Renal cortex interstitium (tissue), 15 donors: ENCODE results near the gene RIPK3. TPM values are rescaled to one million over a fixed set of nuclear protein-coding genes. Genes with fewer than 3 reads are reported as not detected.
"Not testable (repeated sequence)": the region's sequence is repeated elsewhere in the genome, so short reads cannot be mapped to it uniquely, and the experiment has no call there.

Source experiments
- DNase-seq, 11 donors: peaks; one replicate each; pipeline ENCODE4 v3.0.0-alpha.2; 2013; ENCODE audit warnings: low read depth in 9 of 11, low spot score in 4 of 11; ENCODE audit errors: extremely low read depth in 1 of 11
- long read RNA-seq, 16 experiments: transcript quantifications; one replicate each; lab custom pipeline, GENCODE V29; 2026
- polyA plus RNA-seq, 3 donors: library from polyadenylated mRNA; unstranded; fragments of 120-200 nt; gene quantifications; one replicate each; pipeline ENCODE4 v1.2.1, GENCODE V29; 2013; ENCODE audit not compliant: insufficient read length in 3 of 3

Gene RIPK3
- polyA plus RNA-seq: 1 to 10 TPM; 2.5 to 4.5 (median 3.1) TPM
- long read RNA-seq, donor 1, partial matches to known transcripts: 0 of 1 reads
- long read RNA-seq, donor 1, other reads (novel, unspliced or antisense): 0 of 1 reads
- long read RNA-seq, donor 2, partial matches to known transcripts: 0 of 1 reads
- long read RNA-seq, donor 2, other reads (novel, unspliced or antisense): 0 of 1 reads
- long read RNA-seq, donor 3: 0 reads
- long read RNA-seq, donor 4: 0 reads
- long read RNA-seq, donor 5: 0 reads
- long read RNA-seq, donor 6: 0 reads
- long read RNA-seq, donor 7, partial matches to known transcripts: 0 of 1 reads
- long read RNA-seq, donor 7, other reads (novel, unspliced or antisense): 0 of 1 reads
- long read RNA-seq, donor 8: 0 reads
- long read RNA-seq, donor 9: 0 reads
- long read RNA-seq, donor 10: 0 reads
- long read RNA-seq, donor 11, partial matches to known transcripts: 0 of 1 reads
- long read RNA-seq, donor 11, other reads (novel, unspliced or antisense): 0 of 1 reads
- long read RNA-seq, donor 12: 0 reads
- long read RNA-seq, donor 13: 0 reads
- long read RNA-seq, donor 14, partial matches to known transcripts: 0 of 1 reads
- long read RNA-seq, donor 14, other reads (novel, unspliced or antisense): 0 of 1 reads
- long read RNA-seq, donor 15: 0 reads
- long read RNA-seq, donor 16, partial matches to known transcripts: 0 of 3 reads
- long read RNA-seq, donor 16, other reads (novel, unspliced or antisense): 0 of 3 reads

DNA sequence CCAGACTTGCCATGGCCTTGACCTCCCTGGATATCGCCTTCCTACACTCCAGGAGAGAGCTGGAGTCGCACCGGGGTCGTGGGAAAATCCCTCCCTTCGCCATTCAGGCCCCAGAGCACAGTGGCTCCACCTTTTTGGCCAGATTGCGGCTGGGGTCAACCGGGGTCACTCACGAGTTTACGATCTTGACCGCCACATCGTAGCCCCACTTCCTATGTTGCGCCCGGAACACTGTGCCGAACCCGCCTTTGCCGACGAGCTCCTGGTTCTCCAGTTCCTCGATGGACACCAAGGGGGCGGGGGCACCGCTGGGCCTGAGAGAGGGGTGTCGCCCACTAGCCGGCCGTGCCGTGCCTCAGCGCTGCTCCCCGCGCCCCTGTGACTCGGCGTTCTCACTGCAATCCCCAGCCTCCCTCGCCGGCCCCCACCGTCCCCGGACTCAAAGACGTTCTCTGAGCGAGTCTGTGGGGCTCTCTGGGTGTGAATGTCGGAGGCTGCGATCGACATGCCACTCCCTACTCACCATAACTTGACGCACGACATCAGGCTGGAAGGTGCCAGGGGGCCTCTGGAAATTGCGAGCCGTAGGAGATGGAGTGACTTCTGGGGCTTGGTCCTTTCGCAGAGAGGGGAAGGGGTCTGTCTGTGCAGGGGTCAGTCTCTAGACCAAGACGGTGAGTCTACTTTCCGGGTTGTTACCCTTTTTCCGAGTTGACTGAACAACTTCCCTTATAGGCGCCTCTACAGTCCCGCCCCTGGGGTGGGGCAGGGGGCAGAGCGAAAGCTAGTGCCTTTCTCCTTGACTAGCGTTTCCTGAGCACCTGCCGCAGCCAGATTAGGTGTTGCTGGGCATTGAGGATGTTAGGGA lies at the start of gene RIPK3:
Gene RIPK3 (minus strand): TSS at position 708 of the 868 bp plus-strand sequence. CDS start 165 bp downstream, at position 543.
- no peak for DNase-seq

DNA sequence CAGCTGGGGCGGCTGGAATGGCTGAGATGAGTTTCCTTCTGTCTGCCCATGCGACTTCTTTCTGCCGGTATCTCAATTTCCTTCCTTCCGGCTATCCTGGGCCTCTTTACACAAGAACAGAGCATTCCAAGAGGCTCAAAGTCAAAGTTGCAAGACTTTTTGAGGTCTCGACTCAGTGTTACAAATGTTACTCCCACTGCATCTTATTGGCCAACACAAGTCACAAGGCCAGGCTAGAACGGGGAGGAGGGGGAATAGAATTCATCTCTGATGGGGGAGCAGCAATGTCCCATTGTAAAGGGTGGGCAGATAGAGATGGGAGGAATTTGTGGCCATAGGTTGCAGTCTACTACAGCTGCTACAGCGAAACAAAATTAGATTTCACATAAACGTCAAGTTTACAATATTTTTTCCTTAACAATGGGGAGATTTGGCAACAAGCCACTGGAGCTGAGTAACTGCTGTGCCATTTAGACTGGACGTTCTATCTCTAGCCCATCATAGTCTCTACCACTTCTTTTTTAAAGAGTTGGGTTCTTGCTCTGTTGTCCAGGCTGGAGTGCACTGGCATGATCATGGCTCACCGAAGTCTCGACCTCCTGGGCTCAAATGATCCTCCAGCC lies 49.5 kb upstream of the RIPK3 start:
- DNase-seq: no peak

DNA sequence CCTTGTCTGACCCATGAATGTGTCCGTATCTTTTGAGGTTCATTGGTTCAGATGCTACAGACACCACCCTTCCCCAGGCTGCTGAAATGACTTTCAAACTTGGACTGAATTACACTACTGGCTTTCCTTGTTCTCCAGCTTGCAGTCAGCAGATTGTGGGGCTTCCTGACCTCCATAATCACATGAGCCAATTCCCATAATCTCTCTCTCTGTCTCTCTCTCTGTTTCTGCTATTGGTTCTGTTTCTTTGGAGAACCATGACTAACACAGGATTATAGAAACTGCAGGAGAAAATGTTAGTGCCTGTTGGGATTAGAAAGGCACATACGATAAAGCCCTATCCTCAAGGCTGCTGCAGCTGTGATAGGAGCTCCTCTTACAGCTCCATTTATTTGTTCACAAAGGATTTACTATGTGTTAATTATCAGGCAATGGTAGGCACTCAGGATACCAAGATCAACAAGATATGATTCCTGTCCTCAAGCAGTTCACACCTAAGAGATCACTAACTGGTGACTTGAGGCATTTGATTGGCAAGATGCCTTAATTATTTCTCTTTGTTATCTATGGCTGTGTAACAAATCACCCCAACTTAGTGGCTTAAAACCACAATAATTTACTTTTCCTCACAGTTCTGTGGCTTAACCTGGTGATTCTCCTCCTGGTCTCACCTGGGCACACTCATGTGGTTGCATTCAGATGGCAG lies 48.8 kb upstream of the RIPK3 start:
- no peak for DNase-seq

DNA sequence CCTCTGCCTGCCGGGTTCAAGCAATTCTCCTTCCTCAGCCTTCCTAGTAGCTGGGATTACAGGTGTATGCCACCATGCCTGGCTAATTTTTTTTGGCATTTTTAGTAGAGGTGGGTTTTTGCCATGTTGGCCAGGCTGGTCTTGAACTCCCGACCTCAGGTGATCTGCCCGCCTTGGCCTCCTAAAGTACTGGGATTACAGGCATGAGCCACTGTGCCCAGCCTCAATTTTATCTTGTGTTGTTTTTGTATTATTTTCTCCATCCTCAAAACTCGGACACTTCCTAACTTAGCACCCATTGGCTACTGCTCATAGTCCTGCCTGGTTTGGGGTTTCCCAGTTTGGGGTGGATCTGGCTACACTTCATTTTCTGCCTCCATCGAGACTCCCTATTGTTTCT lies 47.8 kb upstream of the RIPK3 start:
- DNase-seq: not testable (repeated sequence)

DNA sequence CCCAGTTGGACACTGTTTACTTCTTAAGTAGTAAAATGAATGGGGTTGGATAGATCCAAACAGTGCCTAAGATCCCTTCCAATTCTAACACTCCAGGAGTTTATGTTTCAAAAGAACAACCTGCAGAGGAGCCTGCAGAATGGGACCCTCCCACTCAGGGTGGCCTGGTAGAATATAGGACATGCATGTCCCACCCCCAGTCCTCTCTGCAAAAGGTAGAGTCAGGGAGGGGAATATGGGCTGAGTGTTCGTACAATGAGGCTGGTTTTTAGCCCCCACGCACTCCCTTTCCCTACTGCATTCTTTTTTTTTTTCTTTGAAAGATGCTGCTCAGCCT lies 47.2 kb upstream of the RIPK3 start:
- DNase-seq: no peak

DNA sequence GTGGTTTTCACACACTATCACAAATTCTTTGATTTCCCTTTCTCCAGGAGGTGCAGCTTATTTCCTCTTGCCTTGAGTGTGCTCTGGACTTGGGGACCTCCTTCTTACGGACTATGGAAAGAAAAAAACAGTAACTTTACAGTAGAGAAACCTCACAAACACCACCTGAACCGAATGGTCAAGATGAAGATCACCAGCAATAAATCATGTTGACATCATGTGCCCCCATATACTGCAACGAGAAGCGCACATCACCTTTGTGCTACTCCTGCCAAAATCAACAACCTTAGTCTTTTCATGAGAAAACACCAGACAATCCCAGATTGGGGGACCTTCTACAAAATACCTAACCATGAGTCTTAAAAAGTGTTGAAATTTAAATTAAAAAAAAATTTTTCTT lies 45.7 kb upstream of the RIPK3 start:
- DNase-seq: no peak

DNA sequence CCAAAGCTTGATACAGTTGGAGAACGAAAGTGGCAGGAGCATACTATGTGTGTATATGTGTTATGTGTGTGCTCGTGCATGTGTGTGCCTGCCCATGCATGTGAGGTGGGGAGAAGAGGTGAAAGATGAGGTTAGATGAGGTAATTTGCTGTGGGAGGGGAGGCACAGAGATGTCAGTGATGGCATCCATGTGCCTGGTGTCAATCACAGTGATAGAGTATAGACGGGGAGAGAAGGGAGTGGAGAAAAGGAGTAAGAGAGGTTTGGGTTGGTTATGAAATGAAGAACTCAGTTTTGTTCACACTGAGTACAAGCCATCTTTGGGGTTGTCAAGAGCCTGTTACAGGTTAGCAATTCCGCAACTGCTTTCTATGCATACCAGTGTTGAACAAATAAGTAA lies 44.4 kb upstream of the RIPK3 start:
- no peak for DNase-seq

DNA sequence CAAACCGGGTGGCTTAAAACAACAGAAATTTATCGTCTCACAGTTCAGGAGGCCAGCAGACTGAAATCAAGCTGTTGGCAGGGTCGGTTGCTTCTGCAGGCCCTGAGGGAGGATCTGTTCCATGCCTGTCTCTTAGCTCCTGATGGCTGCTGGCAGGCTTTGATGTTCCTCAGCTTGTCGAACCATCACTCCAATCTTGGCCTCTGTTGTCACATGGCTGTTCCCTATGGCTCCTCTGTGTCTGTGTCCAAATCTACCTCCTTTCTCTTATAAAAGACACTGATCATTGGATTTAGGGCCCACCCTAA lies 42.2 kb upstream of the RIPK3 start:
- DNase-seq: no peak

DNA sequence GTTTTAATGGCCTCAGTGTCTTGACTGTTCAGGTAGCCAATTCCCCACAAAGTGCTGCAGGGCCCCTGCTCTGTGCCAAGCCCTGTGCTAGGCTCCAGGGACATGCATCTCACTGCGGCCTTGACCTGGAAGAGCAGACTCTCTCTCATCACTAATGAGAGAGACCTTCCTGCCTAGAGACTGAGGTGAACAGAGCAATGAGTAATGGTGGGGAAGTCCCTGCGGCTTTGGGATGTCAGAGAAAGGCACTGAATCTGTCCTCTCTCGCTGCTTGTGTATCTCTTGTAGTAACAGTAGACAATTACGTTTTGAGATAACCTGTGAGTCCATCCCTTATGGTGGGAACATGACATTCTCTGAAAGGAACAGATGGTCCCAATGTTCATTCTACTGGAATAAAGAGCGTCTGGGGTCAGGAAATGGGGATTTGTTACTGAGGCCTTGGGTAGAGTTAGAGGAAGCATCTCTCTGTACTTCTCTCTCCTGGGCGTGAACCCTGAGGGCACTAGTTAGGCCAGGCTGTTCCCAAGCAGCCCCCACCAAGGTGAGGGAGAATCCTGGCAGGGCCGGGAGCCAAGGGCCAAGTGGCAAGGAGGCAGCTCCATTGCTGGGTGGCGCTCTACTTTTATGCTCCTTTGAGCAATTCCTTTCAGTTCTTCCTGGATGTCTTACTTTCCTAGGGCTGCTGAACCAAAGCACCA lies 41.7 kb upstream of the RIPK3 start:
- no peak for DNase-seq

DNA sequence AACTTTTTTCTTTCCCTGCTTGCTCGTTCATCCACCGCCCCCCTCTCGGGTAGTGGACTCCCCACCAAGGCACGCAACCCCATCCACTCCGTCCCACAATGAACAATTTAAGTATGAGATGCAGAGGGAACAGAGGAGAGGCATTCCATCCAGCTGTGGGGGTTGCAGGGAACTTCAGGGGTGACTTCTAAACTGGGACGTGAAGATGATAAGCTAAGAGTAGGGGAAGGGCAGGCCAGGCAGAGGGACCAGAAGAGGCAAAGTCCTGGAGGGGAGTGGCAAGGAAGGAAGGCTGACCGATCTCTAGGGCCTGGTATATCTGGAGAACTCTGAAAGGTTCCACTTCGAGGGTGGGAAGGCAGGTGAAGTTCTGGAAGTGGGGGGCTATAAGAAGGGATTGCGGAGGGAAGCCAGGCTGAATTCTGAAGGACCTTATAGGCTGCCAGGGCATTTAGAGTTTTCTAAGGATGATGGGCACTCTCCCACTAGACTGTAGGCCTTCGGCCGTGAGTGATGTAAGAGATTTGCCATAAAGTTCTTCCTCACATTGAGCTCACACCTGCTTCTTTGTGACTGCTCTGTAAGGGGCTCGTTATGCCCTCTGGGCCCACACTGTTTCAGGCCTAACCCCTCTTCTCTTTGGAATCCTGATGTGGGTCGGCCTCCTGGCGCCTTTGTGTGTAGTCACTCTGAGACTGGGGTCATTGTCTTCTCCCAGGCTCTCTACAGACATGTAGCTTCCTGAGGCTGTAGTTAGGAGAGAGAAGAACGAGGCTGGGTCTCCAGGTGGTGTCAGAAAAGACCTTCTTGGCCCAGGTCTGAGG lies 40.3 kb upstream of the RIPK3 start:
- DNase-seq: no peak

DNA sequence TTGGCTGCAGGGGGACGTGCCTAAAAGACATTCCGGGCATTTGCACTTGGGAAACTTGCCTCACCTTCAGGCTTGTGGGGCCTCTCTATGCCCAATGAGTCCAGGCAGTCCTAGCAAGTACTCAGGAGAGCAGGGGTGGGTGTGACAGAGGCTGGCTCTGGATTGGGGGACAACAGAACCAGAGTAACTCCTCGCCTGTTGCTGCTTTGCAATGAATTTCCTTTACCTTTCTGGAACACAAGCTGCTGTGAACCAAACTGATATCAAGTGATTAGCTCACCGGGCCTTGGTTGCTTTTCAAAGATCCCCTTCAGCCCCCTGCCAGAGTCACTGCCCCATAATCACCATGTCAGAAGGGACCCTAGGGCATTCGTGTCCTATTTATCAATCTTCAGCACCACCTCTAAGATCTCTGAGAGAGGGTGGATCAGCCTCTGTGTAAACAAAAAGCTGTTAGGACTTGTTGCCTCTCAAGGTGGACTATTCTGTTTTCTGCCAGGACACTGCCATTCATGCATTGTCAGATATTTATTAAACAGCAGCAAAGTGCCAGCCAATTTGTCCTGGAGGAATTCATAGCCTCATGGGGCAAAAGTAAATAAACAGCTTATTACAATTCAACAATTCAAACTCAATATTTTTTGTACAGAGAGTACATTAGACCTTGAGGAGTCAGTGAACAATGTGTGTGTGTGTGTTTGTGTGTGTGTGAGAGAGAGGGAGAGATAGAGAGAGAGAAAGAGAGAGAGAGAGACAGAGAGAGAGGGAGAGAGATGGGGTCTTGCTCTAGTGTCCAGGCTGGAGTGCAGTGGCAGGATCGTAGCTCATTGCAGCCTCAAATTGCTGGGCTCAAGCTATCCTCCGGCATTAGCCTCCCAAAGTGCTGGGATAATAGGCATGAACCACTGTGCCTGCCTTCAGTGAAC lies 39.5 kb upstream of the RIPK3 start:
- no peak for DNase-seq

DNA sequence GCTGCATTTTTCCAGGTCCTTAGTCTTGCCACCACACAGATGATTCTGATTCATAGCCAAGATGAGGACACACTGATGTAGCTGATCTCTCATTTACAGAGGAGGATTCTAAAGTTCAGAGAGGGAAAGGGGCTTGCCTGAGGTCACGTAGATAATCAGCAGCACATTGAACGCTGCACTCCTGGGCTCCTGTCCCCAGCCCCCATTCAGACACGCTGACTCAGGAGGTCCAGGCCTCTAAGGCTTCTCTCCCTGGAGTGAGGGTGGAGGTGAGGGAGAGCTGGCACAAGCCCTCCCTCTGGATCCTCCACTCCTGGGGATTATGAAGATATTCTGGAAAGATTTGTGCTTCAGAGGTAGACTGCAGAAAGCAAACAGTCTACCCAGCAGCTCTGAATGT lies 38.5 kb upstream of the RIPK3 start:
- no peak for DNase-seq

DNA sequence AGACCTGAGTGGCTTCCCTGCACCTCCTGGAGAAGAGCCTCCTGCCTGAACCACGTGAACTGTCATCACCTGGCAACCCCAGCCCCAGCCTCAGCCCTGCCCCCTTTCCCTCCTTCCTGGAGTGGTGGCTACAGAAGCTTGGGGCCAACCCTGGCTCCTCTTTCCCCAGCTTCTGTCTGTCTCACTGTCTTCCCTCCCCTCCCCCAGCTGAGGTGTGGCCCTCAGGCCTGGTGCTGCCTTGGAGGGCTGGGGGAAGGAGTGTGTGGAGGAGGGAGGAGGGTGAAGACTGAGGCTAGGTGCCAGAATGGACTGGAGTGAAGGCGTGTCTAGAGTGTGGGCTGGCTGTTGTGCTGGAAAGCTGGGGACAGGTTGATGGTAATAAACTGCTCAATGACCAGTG lies 37.9 kb upstream of the RIPK3 start:
- no peak for DNase-seq

DNA sequence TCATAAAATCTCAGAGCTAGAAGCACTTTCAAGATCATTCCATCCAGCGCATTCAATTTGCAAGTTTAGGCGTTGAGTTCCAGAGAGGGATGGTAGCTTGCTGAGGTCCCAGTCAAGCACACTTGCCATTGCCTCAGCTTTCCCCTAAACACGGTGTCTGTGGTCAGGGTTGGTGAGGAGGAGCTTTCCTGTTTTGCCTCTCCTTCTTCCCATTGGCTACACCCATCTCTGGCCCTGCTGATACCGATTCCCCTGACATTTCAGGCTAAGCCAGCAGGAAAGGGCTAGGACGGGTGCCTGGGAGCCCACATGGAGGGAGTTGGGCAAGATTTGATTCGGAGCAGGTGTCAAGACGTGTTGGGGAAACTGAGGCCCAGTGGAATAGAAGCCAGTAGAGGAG lies 37.3 kb upstream of the RIPK3 start:
- DNase-seq: no peak

DNA sequence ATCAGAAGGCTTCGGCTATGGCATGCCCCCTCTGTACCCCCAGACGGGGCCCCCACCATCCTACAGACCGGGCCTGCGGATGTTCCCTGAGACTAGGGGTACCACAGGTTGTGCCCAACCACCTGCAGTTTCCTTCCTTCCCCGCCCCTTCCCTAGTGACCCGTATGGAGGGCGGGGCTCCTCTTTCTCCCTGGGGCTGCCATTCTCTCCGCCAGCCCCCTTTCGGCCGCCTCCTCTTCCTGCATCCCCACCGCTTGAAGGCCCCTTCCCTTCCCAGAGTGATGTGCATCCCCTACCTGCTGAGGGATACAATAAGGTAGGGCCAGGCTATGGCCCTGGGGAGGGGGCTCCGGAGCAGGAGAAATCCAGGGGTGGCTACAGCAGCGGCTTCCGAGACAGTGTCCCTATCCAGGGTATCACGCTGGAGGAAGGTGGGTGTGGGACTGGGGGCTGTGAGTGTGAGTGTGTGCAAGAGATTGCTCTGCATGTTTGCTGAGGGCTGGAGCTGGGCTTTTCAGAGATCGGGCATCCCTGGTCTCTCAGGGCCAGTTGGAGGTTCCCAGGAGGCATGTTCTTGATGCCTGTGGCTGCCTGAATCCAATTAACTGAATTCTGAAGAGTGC lies 36.8 kb upstream of the RIPK3 start:
- DNase-seq: no peak
